ENCODE results near the gene FHIT.

The FHIT gene

GRCh38 chr3:60660026-60660425, 591.2 kb downstream of the FHIT start:
- DNase-seq: no peak
- Histone ChIP-seq H3K9me3 (ENCODE audit: control insufficient read depth, low read length) (no peaks in the 10 kb centered on the region), H3K27ac (ENCODE audit: insufficient read depth, low read length, poor library complexity, severe bottlenecking) (no peak overlapping the region), H3K36me3 (ENCODE audit: control insufficient read depth, insufficient read depth, low read length) (no peaks in the 10 kb centered on the region), H3K4me1 (ENCODE audit: control insufficient read depth, insufficient read depth, low read length, poor library complexity, severe bottlenecking) (no peaks in the 10 kb centered on the region), H3K27me3 (replicated peaks; ENCODE audit: control insufficient read depth, insufficient read depth, low read length, poor library complexity, severe bottlenecking) (no peaks in the 10 kb centered on the region), H3K4me3 (ENCODE audit: insufficient read depth, low read depth, low read length, poor library complexity, severe bottlenecking) (no peak overlapping the region)

- no peaks in the 10 kb centered on the region for H3K4me1 ChIP-seq (ENCODE audit: control insufficient read depth, insufficient read depth, low read length, poor library complexity, severe bottlenecking)
- no peak overlapping the region for H3K27ac ChIP-seq (ENCODE audit: insufficient read depth, low read length, poor library complexity, severe bottlenecking)
- H3K4me3 ChIP-seq (ENCODE audit: insufficient read depth, low read depth, low read length, poor library complexity, severe bottlenecking): no peak overlapping the region
- no peaks in the 10 kb centered on the region for H3K36me3 ChIP-seq (ENCODE audit: control insufficient read depth, insufficient read depth, low read length)
- no peaks in the 10 kb centered on the region for H3K27me3 ChIP-seq (replicated peaks; ENCODE audit: control insufficient read depth, insufficient read depth, low read length, poor library complexity, severe bottlenecking)
- DNase-seq: no peak
- H3K9me3 ChIP-seq (ENCODE audit: control insufficient read depth, low read length): no peaks in the 10 kb centered on the region
Observed at GRCh38 chr3:60659098-60659497, 592.2 kb downstream of the FHIT start.

- Histone ChIP-seq H3K36me3 (ENCODE audit: control insufficient read depth, insufficient read depth, low read length) (no peaks in the 10 kb centered on the region), H3K4me3 (ENCODE audit: insufficient read depth, low read depth, low read length, poor library complexity, severe bottlenecking) (no peak overlapping the region), H3K27me3 (replicated peaks; ENCODE audit: control insufficient read depth, insufficient read depth, low read length, poor library complexity, severe bottlenecking) (no peaks in the 10 kb centered on the region), H3K4me1 (ENCODE audit: control insufficient read depth, insufficient read depth, low read length, poor library complexity, severe bottlenecking) (no peaks in the 10 kb centered on the region), H3K9me3 (ENCODE audit: control insufficient read depth, low read length) (no peaks in the 10 kb centered on the region), H3K27ac (ENCODE audit: insufficient read depth, low read length, poor library complexity, severe bottlenecking) (no peak overlapping the region)
- DNase-seq: no peak
Observed at GRCh38 chr3:60657972-60658371, 593.3 kb downstream of the FHIT start.

- H3K9me3 ChIP-seq (ENCODE audit: control insufficient read depth, low read length): no peaks in the 10 kb centered on the region
- H3K4me1 ChIP-seq (ENCODE audit: control insufficient read depth, insufficient read depth, low read length, poor library complexity, severe bottlenecking): no peaks in the 10 kb centered on the region
- no peaks in the 10 kb centered on the region for H3K27me3 ChIP-seq (replicated peaks; ENCODE audit: control insufficient read depth, insufficient read depth, low read length, poor library complexity, severe bottlenecking)
- H3K36me3 ChIP-seq (ENCODE audit: control insufficient read depth, insufficient read depth, low read length): no peaks in the 10 kb centered on the region
- DNase-seq: no peak
- no peak overlapping the region for H3K4me3 ChIP-seq (ENCODE audit: insufficient read depth, low read depth, low read length, poor library complexity, severe bottlenecking)
- H3K27ac ChIP-seq (ENCODE audit: insufficient read depth, low read length, poor library complexity, severe bottlenecking): no peak overlapping the region
Observed at GRCh38 chr3:60652829-60653228, 598.4 kb downstream of the FHIT start.

GRCh38 chr3:60651799-60652198, 599.5 kb downstream of the FHIT start:
- Histone ChIP-seq H3K9me3 (ENCODE audit: control insufficient read depth, low read length) (no peaks in the 10 kb centered on the region), H3K27ac (ENCODE audit: insufficient read depth, low read length, poor library complexity, severe bottlenecking) (no peak overlapping the region), H3K4me1 (ENCODE audit: control insufficient read depth, insufficient read depth, low read length, poor library complexity, severe bottlenecking) (no peaks in the 10 kb centered on the region), H3K36me3 (ENCODE audit: control insufficient read depth, insufficient read depth, low read length) (no peaks in the 10 kb centered on the region), H3K27me3 (replicated peaks; ENCODE audit: control insufficient read depth, insufficient read depth, low read length, poor library complexity, severe bottlenecking) (no peaks in the 10 kb centered on the region), H3K4me3 (ENCODE audit: insufficient read depth, low read depth, low read length, poor library complexity, severe bottlenecking) (no peak overlapping the region)
- no peak for DNase-seq

GRCh38 chr3:60650171-60650570, 601.1 kb downstream of the FHIT start:
- Histone ChIP-seq H3K9me3 (ENCODE audit: control insufficient read depth, low read length) (no peaks in the 10 kb centered on the region), H3K27me3 (replicated peaks; ENCODE audit: control insufficient read depth, insufficient read depth, low read length, poor library complexity, severe bottlenecking) (no peaks in the 10 kb centered on the region), H3K27ac (ENCODE audit: insufficient read depth, low read length, poor library complexity, severe bottlenecking) (no peak overlapping the region), H3K4me3 (ENCODE audit: insufficient read depth, low read depth, low read length, poor library complexity, severe bottlenecking) (no peak overlapping the region), H3K36me3 (ENCODE audit: control insufficient read depth, insufficient read depth, low read length) (no peaks in the 10 kb centered on the region), H3K4me1 (ENCODE audit: control insufficient read depth, insufficient read depth, low read length, poor library complexity, severe bottlenecking) (no peaks in the 10 kb centered on the region)
- no peak for DNase-seq

GRCh38 chr3:60645801-60646200, 605.5 kb downstream of the FHIT start:
- Histone ChIP-seq H3K4me3 (ENCODE audit: insufficient read depth, low read depth, low read length, poor library complexity, severe bottlenecking) (no peak overlapping the region), H3K4me1 (ENCODE audit: control insufficient read depth, insufficient read depth, low read length, poor library complexity, severe bottlenecking) (no peaks in the 10 kb centered on the region), H3K27me3 (replicated peaks; ENCODE audit: control insufficient read depth, insufficient read depth, low read length, poor library complexity, severe bottlenecking) (no peaks in the 10 kb centered on the region), H3K9me3 (ENCODE audit: control insufficient read depth, low read length) (no peaks in the 10 kb centered on the region), H3K36me3 (ENCODE audit: control insufficient read depth, insufficient read depth, low read length) (no peaks in the 10 kb centered on the region), H3K27ac (ENCODE audit: insufficient read depth, low read length, poor library complexity, severe bottlenecking) (no peak overlapping the region)
- no peak for DNase-seq

- Histone ChIP-seq H3K4me1 (ENCODE audit: control insufficient read depth, insufficient read depth, low read length, poor library complexity, severe bottlenecking) (no peaks in the 10 kb centered on the region), H3K4me3 (ENCODE audit: insufficient read depth, low read depth, low read length, poor library complexity, severe bottlenecking) (no peak overlapping the region), H3K27ac (ENCODE audit: insufficient read depth, low read length, poor library complexity, severe bottlenecking) (no peak overlapping the region), H3K27me3 (replicated peaks; ENCODE audit: control insufficient read depth, insufficient read depth, low read length, poor library complexity, severe bottlenecking) (no peaks in the 10 kb centered on the region), H3K36me3 (ENCODE audit: control insufficient read depth, insufficient read depth, low read length) (no peaks in the 10 kb centered on the region), H3K9me3 (ENCODE audit: control insufficient read depth, low read length) (no peaks in the 10 kb centered on the region)
- no peak for DNase-seq
Observed at GRCh38 chr3:60643831-60644230, 607.4 kb downstream of the FHIT start.

- H3K4me1 ChIP-seq (ENCODE audit: control insufficient read depth, insufficient read depth, low read length, poor library complexity, severe bottlenecking): no peaks in the 10 kb centered on the region
- H3K9me3 ChIP-seq (ENCODE audit: control insufficient read depth, low read length): no peaks in the 10 kb centered on the region
- H3K4me3 ChIP-seq (ENCODE audit: insufficient read depth, low read depth, low read length, poor library complexity, severe bottlenecking): no peak overlapping the region
- H3K36me3 ChIP-seq (ENCODE audit: control insufficient read depth, insufficient read depth, low read length): no peaks in the 10 kb centered on the region
- no peak for DNase-seq
- no peak overlapping the region for H3K27ac ChIP-seq (ENCODE audit: insufficient read depth, low read length, poor library complexity, severe bottlenecking)
- H3K27me3 ChIP-seq (replicated peaks; ENCODE audit: control insufficient read depth, insufficient read depth, low read length, poor library complexity, severe bottlenecking): no peaks in the 10 kb centered on the region
Observed at GRCh38 chr3:60641354-60641753, 609.9 kb downstream of the FHIT start.

- Histone ChIP-seq H3K4me3 (ENCODE audit: insufficient read depth, low read depth, low read length, poor library complexity, severe bottlenecking) (no peak overlapping the region), H3K27ac (ENCODE audit: insufficient read depth, low read length, poor library complexity, severe bottlenecking) (no peak overlapping the region), H3K9me3 (ENCODE audit: control insufficient read depth, low read length) (no peaks in the 10 kb centered on the region), H3K36me3 (ENCODE audit: control insufficient read depth, insufficient read depth, low read length) (no peaks in the 10 kb centered on the region), H3K27me3 (replicated peaks; ENCODE audit: control insufficient read depth, insufficient read depth, low read length, poor library complexity, severe bottlenecking) (no peaks in the 10 kb centered on the region), H3K4me1 (ENCODE audit: control insufficient read depth, insufficient read depth, low read length, poor library complexity, severe bottlenecking) (no peaks in the 10 kb centered on the region)
- DNase-seq: no peak
Observed at GRCh38 chr3:60636846-60637245, 614.4 kb downstream of the FHIT start.

GRCh38 chr3:60633644-60634043, 617.6 kb downstream of the FHIT start:
- Histone ChIP-seq H3K27me3 (replicated peaks; ENCODE audit: control insufficient read depth, insufficient read depth, low read length, poor library complexity, severe bottlenecking) (no peaks in the 10 kb centered on the region), H3K9me3 (ENCODE audit: control insufficient read depth, low read length) (no peaks in the 10 kb centered on the region), H3K4me1 (ENCODE audit: control insufficient read depth, insufficient read depth, low read length, poor library complexity, severe bottlenecking) (no peaks in the 10 kb centered on the region), H3K27ac (ENCODE audit: insufficient read depth, low read length, poor library complexity, severe bottlenecking) (no peak overlapping the region), H3K36me3 (ENCODE audit: control insufficient read depth, insufficient read depth, low read length) (no peaks in the 10 kb centered on the region), H3K4me3 (ENCODE audit: insufficient read depth, low read depth, low read length, poor library complexity, severe bottlenecking) (no peak overlapping the region)
- DNase-seq: no peak
